ENCODE results near the gene TGFA.
A peak's percentile ranks its signal among the peaks of the same experiment; 100 is the strongest.

The TGFA gene

GRCh38 chr2:70557171-70557838 is 3.7 kb upstream of the TGFA start:
- Histone ChIP-seq H4K20me1 (ENCODE audit: insufficient read depth, low read length) (no peaks in the 10 kb centered on the region), H2AFZ (ENCODE audit: low read length) (no peak overlapping the region), H3K27me3 (ENCODE audit: insufficient read depth, low read length) (no peaks in the 10 kb centered on the region; the same call in 1 of the 2 replicates), H3F3A (ENCODE audit: insufficient read depth, low read length) (no peaks in the 10 kb centered on the region), H3K4me3 (ENCODE audit: low read depth, low read length, poor library complexity, severe bottlenecking) (no peak overlapping the region), H3K9me2 (ENCODE audit: low read depth, low read length) (no peaks in the 10 kb centered on the region), H3K4me1 (ENCODE audit: insufficient read depth, low read length, severe bottlenecking) (peaks cover 4% of the 10 kb centered on the region), H3K9ac (ENCODE audit: low read length) (no peak overlapping the region), H3K27ac (ENCODE audit: low read depth, low read length, poor library complexity, severe bottlenecking) (no peak overlapping the region), H3K4me2 (ENCODE audit: low read length) (no peak overlapping the region), H3K9me3 (ENCODE audit: low read length) (no peaks in the 10 kb centered on the region), H3K36me3 (ENCODE audit: insufficient read depth, low read length) (no peaks in the 10 kb centered on the region), H3K79me2 (ENCODE audit: insufficient read depth, low read length) (no peaks in the 10 kb centered on the region)
- TF ChIP-seq CTCF (IDR thresholded peaks at IDR 0.05; ENCODE audit: low read length): no peak
- TF ChIP-seq EZH2 (IDR thresholded peaks at IDR 0.05; ENCODE audit: borderline replicate concordance, low read length): no peak

- H3K9me2 ChIP-seq (ENCODE audit: low read depth, low read length): no peaks in the 10 kb centered on the region
- H3K9me3 ChIP-seq (ENCODE audit: low read length): no peaks in the 10 kb centered on the region
- no peaks in the 10 kb centered on the region for H3K36me3 ChIP-seq (ENCODE audit: insufficient read depth, low read length)
- no peak overlapping the region for H3K9ac ChIP-seq (ENCODE audit: low read length)
- no peak overlapping the region for H2AFZ ChIP-seq (ENCODE audit: low read length)
- H4K20me1 ChIP-seq (ENCODE audit: insufficient read depth, low read length): no peaks in the 10 kb centered on the region
- H3F3A ChIP-seq (ENCODE audit: insufficient read depth, low read length): no peaks in the 10 kb centered on the region
- H3K4me2 ChIP-seq (ENCODE audit: low read length): no peak overlapping the region
- no peak overlapping the region for H3K4me3 ChIP-seq (ENCODE audit: low read depth, low read length, poor library complexity, severe bottlenecking)
- TF ChIP-seq CTCF (IDR thresholded peaks at IDR 0.05; ENCODE audit: low read length) (no peak), EZH2 (IDR thresholded peaks at IDR 0.05; ENCODE audit: borderline replicate concordance, low read length) (no peak)
- H3K27ac ChIP-seq (ENCODE audit: low read depth, low read length, poor library complexity, severe bottlenecking): no peak overlapping the region
- no peaks in the 10 kb centered on the region for H3K79me2 ChIP-seq (ENCODE audit: insufficient read depth, low read length)
- H3K27me3 ChIP-seq (ENCODE audit: insufficient read depth, low read length): no peaks in the 10 kb centered on the region
- H3K4me1 ChIP-seq (ENCODE audit: insufficient read depth, low read length, severe bottlenecking): peaks cover 4% of the 10 kb centered on the region
Measured at GRCh38 chr2:70556608-70557007, 3.0 kb upstream of the TGFA start.

- TF ChIP-seq EZH2 (IDR thresholded peaks at IDR 0.05; ENCODE audit: borderline replicate concordance, low read length) (no peak), CTCF (IDR thresholded peaks at IDR 0.05; ENCODE audit: low read length) (no peak)
- no peaks in the 10 kb centered on the region for H3K9me2 ChIP-seq (ENCODE audit: low read depth, low read length)
- H3K9me3 ChIP-seq (ENCODE audit: low read length): no peaks in the 10 kb centered on the region
- H3K4me3 ChIP-seq (ENCODE audit: low read depth, low read length, poor library complexity, severe bottlenecking): peak overlapping the region; percentile 57
- no peak overlapping the region for H3K27ac ChIP-seq (ENCODE audit: low read depth, low read length, poor library complexity, severe bottlenecking)
- H3F3A ChIP-seq (ENCODE audit: insufficient read depth, low read length): no peaks in the 10 kb centered on the region
- no peak overlapping the region for H2AFZ ChIP-seq (ENCODE audit: low read length)
- no peaks in the 10 kb centered on the region for H3K79me2 ChIP-seq (ENCODE audit: insufficient read depth, low read length)
- H3K9ac ChIP-seq (ENCODE audit: low read length): no peak overlapping the region
- peak overlapping the region; percentile 77 for H3K4me2 ChIP-seq (ENCODE audit: low read length)
- no peaks in the 10 kb centered on the region for H3K27me3 ChIP-seq (ENCODE audit: insufficient read depth, low read length)
- H3K4me1 ChIP-seq (ENCODE audit: insufficient read depth, low read length, severe bottlenecking): peaks cover 4% of the 10 kb centered on the region
- H3K36me3 ChIP-seq (ENCODE audit: insufficient read depth, low read length): no peaks in the 10 kb centered on the region
- H4K20me1 ChIP-seq (ENCODE audit: insufficient read depth, low read length): no peaks in the 10 kb centered on the region
Measured at GRCh38 chr2:70554338-70554892, 789 bp upstream of the TGFA start.

Data from OCI-LY1 (cell line).